BLaER1 (cell line): ENCODE results near the gene KRT73.

Experiments
- H3K27ac ChIP-seq: shearing (Covaris generic); formaldehyde crosslinking; 2 replicates; pipeline ENCODE4 v1.8.1; 2022
- H3K27me3 ChIP-seq: shearing (Covaris generic); formaldehyde crosslinking; 2 replicates; pipeline ENCODE4 v1.8.1; 2022
- H3K36me3 ChIP-seq: shearing (Covaris generic); formaldehyde crosslinking; 2 replicates; pipeline ENCODE4 v1.8.1; 2022
- H3K4me1 ChIP-seq: shearing (Covaris generic); formaldehyde crosslinking; 2 replicates; pipeline ENCODE4 v1.8.1; 2022
- H3K4me2 ChIP-seq: shearing (Covaris generic); formaldehyde crosslinking; 2 replicates; pipeline ENCODE4 v1.8.1; 2022
- H3K4me3 ChIP-seq: shearing (Covaris generic); formaldehyde crosslinking; 2 replicates; pipeline ENCODE4 v1.8.1; 2022
- H3K9ac ChIP-seq: shearing (Covaris generic); formaldehyde crosslinking; 2 replicates; pipeline ENCODE4 v1.8.1; 2022
- H3K9me3 ChIP-seq: shearing (Covaris generic); formaldehyde crosslinking; 2 replicates; pipeline ENCODE4 v1.8.1; 2022
- H4K20me1 ChIP-seq: shearing (Covaris generic); formaldehyde crosslinking; 2 replicates; pipeline ENCODE4 v1.8.1; 2022
- Cebpa-rat ChIP-seq: shearing (Covaris generic); IDR thresholded peaks from 2 replicates; pipeline ENCODE4 v1.8.1; 2022

The KRT73 gene

GRCh38 chr12:52618216-52618615 is at the start of gene KRT73:
KRT73 (minus strand) TSS chr12:52618559; CDS start chr12:52618524, 35 bp downstream.
- Histone ChIP-seq H3K36me3 (no peaks in the 10 kb centered on the region), H3K27me3 (no peaks in the 10 kb centered on the region), H3K4me1 (peaks cover 35% of the 10 kb centered on the region), H3K27ac (no peak within 1 kb of the TSS), H3K4me2 (no peak within 1 kb of the TSS), H3K9me3 (0 out of 2 replicates have a peak, but pooled peaks cover 4% of the 10 kb centered on the region), H3K4me3 (no peak within 1 kb of the TSS), H3K9ac (no peak within 1 kb of the TSS), H4K20me1 (no peaks in the 10 kb centered on the region)
- TF ChIP-seq Cebpa-rat, result no peak

- Histone ChIP-seq H3K27ac (no peak overlapping the region), H3K4me2 (no peak overlapping the region), H3K4me1 (peaks cover 6% of the 10 kb centered on the region)
Measured at GRCh38 chr12:52667931-52668330, 49.6 kb upstream of the KRT73 start.

GRCh38 chr12:52667509-52667908 is 49.1 kb upstream of the KRT73 start:
- Histone ChIP-seq H3K4me3 (no peak overlapping the region), H3K27ac (no peak overlapping the region), H3K27me3 (no peaks in the 10 kb centered on the region), H3K9ac (no peak overlapping the region), H3K4me2 (no peak overlapping the region), H4K20me1 (no peaks in the 10 kb centered on the region), H3K36me3 (no peaks in the 10 kb centered on the region), H3K9me3 (no peaks in the 10 kb centered on the region), H3K4me1 (peaks cover 10% of the 10 kb centered on the region)
- TF ChIP-seq Cebpa-rat, result no peak

More at GRCh38 chr12:52667931-52668330, 49.6 kb upstream of the KRT73 start:
- H3K27me3 ChIP-seq, result no peaks in the 10 kb centered on the region
- no peaks in the 10 kb centered on the region for H3K36me3 ChIP-seq
- no peak overlapping the region for H3K9ac ChIP-seq
- no peaks in the 10 kb centered on the region for H4K20me1 ChIP-seq
- H3K4me3 ChIP-seq, result no peak overlapping the region
- no peak for TF ChIP-seq Cebpa-rat
- H3K9me3 ChIP-seq, result no peaks in the 10 kb centered on the region

DNA sequence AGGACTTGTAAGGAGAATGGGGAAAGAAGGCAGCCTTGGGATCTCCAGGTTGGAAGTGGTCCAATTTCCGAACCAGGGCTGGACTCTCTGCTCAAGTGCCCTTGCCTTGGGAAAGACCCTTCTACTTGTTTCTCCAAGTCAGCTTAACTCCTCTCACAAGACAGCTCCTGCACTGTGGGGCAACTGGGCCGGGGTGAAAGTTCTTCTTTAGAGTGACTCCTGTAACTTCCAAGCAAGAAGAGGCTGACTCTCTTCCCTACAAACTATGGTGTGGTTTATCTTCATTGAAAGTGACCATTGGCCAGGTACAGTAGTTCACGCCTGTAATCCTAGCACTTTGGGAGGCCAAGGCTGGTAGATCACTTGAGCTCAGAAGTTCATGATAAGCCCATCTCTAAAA is 48.1 kb upstream of the KRT73 start:
- no peaks in the 10 kb centered on the region for H3K9me3 ChIP-seq
- TF ChIP-seq Cebpa-rat, result no peak
- H3K4me2 ChIP-seq, result no peak overlapping the region
- H3K4me1 ChIP-seq, result peaks cover 20% of the 10 kb centered on the region
- H4K20me1 ChIP-seq, result no peaks in the 10 kb centered on the region
- H3K27ac ChIP-seq, result no peak overlapping the region
- H3K27me3 ChIP-seq, result no peaks in the 10 kb centered on the region
- H3K36me3 ChIP-seq, result no peaks in the 10 kb centered on the region
- H3K9ac ChIP-seq, result no peak overlapping the region
- no peak overlapping the region for H3K4me3 ChIP-seq

- H3K27ac ChIP-seq, result no peak overlapping the region; the same call in 1 of the 2 replicates
- H3K4me1 ChIP-seq, result peaks cover 50% of the 10 kb centered on the region
- no peaks in the 10 kb centered on the region for H3K36me3 ChIP-seq
- H3K9ac ChIP-seq, result no peak overlapping the region
- H3K4me2 ChIP-seq, result peak overlapping the region; percentile 70
- TF ChIP-seq Cebpa-rat, result no peak
- no peaks in the 10 kb centered on the region for H3K27me3 ChIP-seq
- H4K20me1 ChIP-seq, result no peaks in the 10 kb centered on the region
- H3K9me3 ChIP-seq, result no peaks in the 10 kb centered on the region
- no peak overlapping the region for H3K4me3 ChIP-seq
Measured at GRCh38 chr12:52663420-52663819, 45.1 kb upstream of the KRT73 start.

DNA sequence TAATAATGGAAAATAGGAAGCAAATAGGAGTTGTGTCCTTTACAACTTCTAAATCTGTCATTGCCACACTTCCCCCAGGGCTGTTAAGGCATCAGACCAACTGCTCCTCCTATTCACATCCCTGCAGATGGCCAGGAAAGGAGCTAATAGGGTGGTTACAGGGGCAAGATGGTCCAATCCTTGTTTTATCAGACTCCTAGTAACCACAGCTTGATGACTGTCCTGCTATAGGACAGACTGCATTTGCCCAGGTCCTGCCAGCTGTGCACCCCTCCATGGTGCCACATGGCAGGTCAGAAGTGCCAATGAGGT is 44.5 kb upstream of the KRT73 start:
- no peak for TF ChIP-seq Cebpa-rat
- H3K27me3 ChIP-seq, result no peaks in the 10 kb centered on the region
- H3K27ac ChIP-seq, result peak overlapping the region; percentile 54; the same call in 1 of the 2 replicates
- H3K9me3 ChIP-seq, result no peaks in the 10 kb centered on the region
- H3K36me3 ChIP-seq, result no peaks in the 10 kb centered on the region
- peaks cover 50% of the 10 kb centered on the region for H3K4me1 ChIP-seq
- no peak overlapping the region for H3K4me3 ChIP-seq
- H3K9ac ChIP-seq, result no peak overlapping the region
- peak overlapping the region; percentile 70 for H3K4me2 ChIP-seq
- no peaks in the 10 kb centered on the region for H4K20me1 ChIP-seq

DNA sequence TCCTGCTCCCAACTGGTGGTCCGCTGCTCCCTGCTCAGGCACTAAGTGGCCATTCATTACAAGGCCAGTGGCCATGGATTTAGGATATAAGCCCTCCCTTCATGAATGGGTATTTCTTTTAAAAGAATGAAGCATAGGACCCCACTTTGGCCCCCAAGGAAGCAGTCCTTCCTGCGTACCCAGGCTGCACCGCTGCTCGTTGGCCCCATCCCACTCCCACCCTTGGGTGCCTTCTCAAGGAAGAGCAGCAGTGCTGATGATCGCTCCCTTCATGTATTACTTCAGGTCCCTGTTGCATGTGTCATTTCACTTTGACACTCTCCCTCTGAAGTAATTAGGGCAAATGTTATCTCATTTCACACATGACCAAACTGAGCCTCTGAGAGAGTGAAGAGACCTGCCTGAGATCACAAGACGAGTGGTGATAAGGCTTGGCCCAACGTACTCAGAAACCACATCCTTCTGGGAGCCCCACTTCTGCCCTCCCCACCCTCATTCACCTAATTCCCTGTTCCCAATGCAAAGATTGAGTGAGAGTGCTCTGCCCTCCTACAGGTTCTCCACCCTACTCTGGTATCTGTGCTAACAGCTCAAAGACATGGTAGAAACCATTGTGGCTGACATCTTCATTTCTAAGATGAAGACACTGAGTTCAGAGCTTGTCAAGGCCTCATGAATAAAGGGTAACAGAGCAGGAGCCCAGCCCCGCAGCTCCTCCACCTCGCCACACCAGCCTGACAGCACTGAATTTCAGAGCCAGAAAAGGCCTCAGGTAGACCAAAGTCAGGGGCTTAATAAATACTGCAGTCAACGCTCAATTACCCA is 43.9 kb upstream of the KRT73 start:
- Histone ChIP-seq H3K9me3 (no peaks in the 10 kb centered on the region), H3K4me2 (peak overlapping the region; percentile 70), H4K20me1 (no peaks in the 10 kb centered on the region), H3K27me3 (no peaks in the 10 kb centered on the region), H3K36me3 (no peaks in the 10 kb centered on the region), H3K9ac (no peak overlapping the region), H3K27ac (peak overlapping the region; percentile 54; the same call in 1 of the 2 replicates), H3K4me3 (no peak overlapping the region), H3K4me1 (peaks cover 50% of the 10 kb centered on the region)
- TF ChIP-seq Cebpa-rat, result no peak

GRCh38 chr12:52661668-52662067 is 43.3 kb upstream of the KRT73 start:
- no peaks in the 10 kb centered on the region for H3K27me3 ChIP-seq
- peak overlapping the region; percentile 70 for H3K4me2 ChIP-seq

GRCh38 chr12:52660934-52661499 is 42.7 kb upstream of the KRT73 start:
- Histone ChIP-seq H3K9ac (no peak overlapping the region), H3K4me2 (no peak overlapping the region), H3K27ac (no peak overlapping the region), H3K4me3 (no peak overlapping the region), H3K27me3 (no peaks in the 10 kb centered on the region), H4K20me1 (no peaks in the 10 kb centered on the region), H3K9me3 (no peaks in the 10 kb centered on the region), H3K4me1 (peaks cover 50% of the 10 kb centered on the region), H3K36me3 (no peaks in the 10 kb centered on the region)
- no peak for TF ChIP-seq Cebpa-rat

More at GRCh38 chr12:52661668-52662067, 43.3 kb upstream of the KRT73 start:
- peaks cover 50% of the 10 kb centered on the region for H3K4me1 ChIP-seq
- no peak for TF ChIP-seq Cebpa-rat
- H4K20me1 ChIP-seq, result no peaks in the 10 kb centered on the region
- 0 out of 2 replicates have a peak overlapping the region, but pooled peaks have one; percentile 54 for H3K27ac ChIP-seq
- H3K4me3 ChIP-seq, result no peak overlapping the region
- H3K9me3 ChIP-seq, result no peaks in the 10 kb centered on the region
- no peak overlapping the region for H3K9ac ChIP-seq
- no peaks in the 10 kb centered on the region for H3K36me3 ChIP-seq

GRCh38 chr12:52659951-52660350 is 41.6 kb upstream of the KRT73 start:
- Histone ChIP-seq H3K9ac (no peak overlapping the region), H3K27ac (no peak overlapping the region), H3K36me3 (no peaks in the 10 kb centered on the region), H3K4me2 (peak overlapping the region; percentile 68), H3K4me3 (no peak overlapping the region), H3K27me3 (no peaks in the 10 kb centered on the region), H3K9me3 (no peaks in the 10 kb centered on the region), H3K4me1 (peaks cover 50% of the 10 kb centered on the region), H4K20me1 (no peaks in the 10 kb centered on the region)
- TF ChIP-seq Cebpa-rat, result no peak
